GM12891 (cell line): ENCODE results near the gene MMP1.
"Not testable (repeated sequence)": the region's sequence is repeated elsewhere in the genome, so short reads cannot be mapped to it uniquely, and the experiment has no call there.

Experiments used
- POLR2A ChIP-seq: IDR thresholded peaks from 2 replicates; pipeline ENCODE4 v1.6.1; 2011; ENCODE audit warnings: low read depth, low read length, control low read depth
- POLR2AphosphoS5 ChIP-seq: IDR thresholded peaks from 2 replicates; pipeline ENCODE4 v1.6.1; 2011; ENCODE audit warnings: low read depth, low read length, control low read depth

GRCh38 chr11:102746746-102747578, 51.0 kb downstream of the MMP1 start:
- not testable (repeated sequence) for TF ChIP-seq POLR2AphosphoS5, POLR2A
